Measurements from ENCODE around the gene LRRD1. TPM values are rescaled to one million over a fixed set of nuclear protein-coding genes. Genes with fewer than 3 reads are reported as not detected.
A peak's percentile ranks its signal among the peaks of the same experiment; 100 is the strongest.

Gene LRRD1
- total RNA-seq, 1 experiment from 2014 or later, result not detected

DNA sequence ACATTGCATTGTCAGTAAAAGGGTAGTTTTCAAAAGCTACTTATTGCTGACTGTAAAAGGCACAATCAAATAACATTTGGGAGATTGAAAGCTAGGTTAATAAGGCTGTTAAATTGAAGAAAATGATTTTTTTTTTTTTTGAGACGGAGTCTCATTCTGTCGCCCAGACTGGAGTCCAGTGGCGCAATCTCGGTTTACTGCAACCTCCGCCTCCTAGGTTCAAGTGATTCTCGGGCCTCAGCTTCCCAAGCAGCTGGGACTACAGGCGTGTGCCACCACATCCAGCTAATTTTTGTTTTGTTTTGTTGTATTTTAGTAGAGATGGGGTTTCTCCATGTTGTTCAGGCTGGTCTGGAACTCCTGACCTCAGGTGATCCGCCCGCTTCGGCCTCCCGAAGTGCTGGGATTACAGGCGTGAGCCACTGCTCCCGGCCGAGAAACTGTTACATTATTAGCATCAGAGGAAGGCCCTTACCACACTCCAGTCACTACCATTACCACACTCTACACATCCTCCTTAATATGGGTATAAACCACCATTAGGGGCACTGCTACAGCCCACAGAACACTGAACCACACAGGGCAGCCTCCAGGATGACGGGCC, 45.7 kb downstream of the LRRD1 start:
- Mint-ChIP-seq H3K4me1 (peaks cover 20% of the 10 kb centered on the region), H3K4me3 (peak overlapping the region; percentile 98), H3K36me3 (peaks cover 27% of the 10 kb centered on the region), H3K9me3 (no peaks in the 10 kb centered on the region), H3K27ac (peak overlapping the region; percentile 89), H3K27me3 (ENCODE audit: low read depth) (no peaks in the 10 kb centered on the region)
- DNase-seq (ENCODE audit: low spot score) (no peak), ATAC-seq (no peak)
- ChIA-PET CTCF (interaction anchor here (0.6 to 2.2 kb wide), 6 partner anchors 9 to 460 kb away, joined by 3 to 9 read pairs (median 5); partner anchors contain the start of genes AKAP9 and GATAD1), POLR2A (interaction anchor here (0.7 kb wide), 1 partner anchor 303 kb away, joined by 3 read pairs; no protein-coding TSS in a partner anchor)
- TF ChIP-seq ELF4 (CRISPR knock-in tag; IDR thresholded peaks at IDR 0.05; ENCODE audit: low read depth) (no peak), ETV6 (CRISPR knock-in tag; IDR thresholded peaks at IDR 0.05) (0 out of 2 replicates have a peak, but pooled peaks have one; percentile 13)

- no peaks in the 10 kb centered on the region for H3K9me3 Mint-ChIP-seq
- peaks cover 20% of the 10 kb centered on the region for H3K4me1 Mint-ChIP-seq
- CTCF ChIA-PET, result interaction anchor here (0.6 to 2.1 kb wide), 4 partner anchors 34 to 329 kb away, joined by 3 to 9 read pairs (median 4); partner anchors contain the start of genes AKAP9 and GATAD1
- H3K27ac Mint-ChIP-seq, result peak overlapping the region; percentile 17; the same call in 1 of the 2 replicates
- peak overlapping the region; percentile 98 for H3K4me3 Mint-ChIP-seq
- no peak for TF ChIP-seq ATF3 (CRISPR knock-in tag; conservative IDR thresholded peaks at IDR 0.05)
- TF ChIP-seq ZNF512 (CRISPR knock-in tag; IDR thresholded peaks at IDR 0.05; ENCODE audit: borderline replicate concordance), result no peak
- no peak for TF ChIP-seq ZNF219 (CRISPR knock-in tag; IDR thresholded peaks at IDR 0.05; ENCODE audit: borderline replicate concordance)
- no peak for TF ChIP-seq FOXP1 (CRISPR knock-in tag; IDR thresholded peaks at IDR 0.05; ENCODE audit: borderline replicate concordance)
- no peak for TF ChIP-seq FOXP4 (CRISPR knock-in tag; IDR thresholded peaks at IDR 0.05)
- TF ChIP-seq, protein P1, sequence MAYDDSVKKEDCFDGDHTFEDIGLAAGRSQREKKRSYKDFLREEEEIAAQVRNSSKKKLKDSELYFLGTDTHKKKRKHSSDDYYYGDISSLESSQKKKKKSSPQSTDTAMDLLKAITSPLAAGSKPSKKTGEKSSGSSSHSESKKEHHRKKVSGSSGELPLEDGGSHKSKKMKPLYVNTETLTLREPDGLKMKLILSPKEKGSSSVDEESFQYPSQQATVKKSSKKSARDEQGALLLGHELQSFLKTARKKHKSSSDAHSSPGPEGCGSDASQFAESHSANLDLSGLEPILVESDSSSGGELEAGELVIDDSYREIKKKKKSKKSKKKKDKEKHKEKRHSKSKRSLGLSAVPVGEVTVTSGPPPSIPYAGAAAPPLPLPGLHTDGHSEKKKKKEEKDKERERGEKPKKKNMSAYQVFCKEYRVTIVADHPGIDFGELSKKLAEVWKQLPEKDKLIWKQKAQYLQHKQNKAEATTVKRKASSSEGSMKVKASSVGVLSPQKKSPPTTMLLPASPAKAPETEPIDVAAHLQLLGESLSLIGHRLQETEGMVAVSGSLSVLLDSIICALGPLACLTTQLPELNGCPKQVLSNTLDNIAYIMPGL (CRISPR knock-in tag; IDR thresholded peaks at IDR 0.05), result no peak
- TF ChIP-seq NR1H2 (CRISPR knock-in tag; IDR thresholded peaks at IDR 0.05), result no peak
- TF ChIP-seq NFATC4 (CRISPR knock-in tag; IDR thresholded peaks at IDR 0.05), result no peak
- TF ChIP-seq, protein P2, sequence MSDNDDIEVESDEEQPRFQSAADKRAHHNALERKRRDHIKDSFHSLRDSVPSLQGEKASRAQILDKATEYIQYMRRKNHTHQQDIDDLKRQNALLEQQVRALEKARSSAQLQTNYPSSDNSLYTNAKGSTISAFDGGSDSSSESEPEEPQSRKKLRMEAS (CRISPR knock-in tag; IDR thresholded peaks at IDR 0.05), result no peak
- no peak for TF ChIP-seq TEAD4 (CRISPR knock-in tag; IDR thresholded peaks at IDR 0.05)
- TF ChIP-seq HMGA2 (CRISPR knock-in tag; IDR thresholded peaks at IDR 0.05), result no peak
- TF ChIP-seq NFE2L1 (CRISPR knock-in tag; IDR thresholded peaks at IDR 0.05), result no peak
- TF ChIP-seq, protein P3, sequence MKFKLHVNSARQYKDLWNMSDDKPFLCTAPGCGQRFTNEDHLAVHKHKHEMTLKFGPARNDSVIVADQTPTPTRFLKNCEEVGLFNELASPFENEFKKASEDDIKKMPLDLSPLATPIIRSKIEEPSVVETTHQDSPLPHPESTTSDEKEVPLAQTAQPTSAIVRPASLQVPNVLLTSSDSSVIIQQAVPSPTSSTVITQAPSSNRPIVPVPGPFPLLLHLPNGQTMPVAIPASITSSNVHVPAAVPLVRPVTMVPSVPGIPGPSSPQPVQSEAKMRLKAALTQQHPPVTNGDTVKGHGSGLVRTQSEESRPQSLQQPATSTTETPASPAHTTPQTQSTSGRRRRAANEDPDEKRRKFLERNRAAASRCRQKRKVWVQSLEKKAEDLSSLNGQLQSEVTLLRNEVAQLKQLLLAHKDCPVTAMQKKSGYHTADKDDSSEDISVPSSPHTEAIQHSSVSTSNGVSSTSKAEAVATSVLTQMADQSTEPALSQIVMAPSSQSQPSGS (CRISPR knock-in tag; IDR thresholded peaks at IDR 0.05; ENCODE audit: borderline replicate concordance, low read depth), result no peak
- TF ChIP-seq, protein P4, sequence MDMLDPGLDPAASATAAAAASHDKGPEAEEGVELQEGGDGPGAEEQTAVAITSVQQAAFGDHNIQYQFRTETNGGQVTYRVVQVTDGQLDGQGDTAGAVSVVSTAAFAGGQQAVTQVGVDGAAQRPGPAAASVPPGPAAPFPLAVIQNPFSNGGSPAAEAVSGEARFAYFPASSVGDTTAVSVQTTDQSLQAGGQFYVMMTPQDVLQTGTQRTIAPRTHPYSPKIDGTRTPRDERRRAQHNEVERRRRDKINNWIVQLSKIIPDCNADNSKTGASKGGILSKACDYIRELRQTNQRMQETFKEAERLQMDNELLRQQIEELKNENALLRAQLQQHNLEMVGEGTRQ (CRISPR knock-in tag; IDR thresholded peaks at IDR 0.05), result no peak
- POLR2A ChIA-PET, result no interaction called here
- no peaks in the 10 kb centered on the region for H3K27me3 Mint-ChIP-seq (ENCODE audit: low read depth)
- DNase-seq (ENCODE audit: low spot score) (no peak), ATAC-seq (no peak)
- H3K36me3 Mint-ChIP-seq, result peaks cover 40% of the 10 kb centered on the region
Measured at GRCh38 chr7:92131764-92132330, 47.1 kb downstream of the LRRD1 start.
